Brain microvascular endothelial cell (primary cell): ENCODE data around the gene GRAMD2B.

Experiments used
- DNase-seq: peaks from one replicate; pipeline ENCODE4 v3.0.0-alpha.2; 2020
- H3K27ac ChIP-seq: fragments of 250-450 bp; sonication (Bioruptor Pico); 2 replicates; pipeline ENCODE4 v1.5.1; 2020; ENCODE audit warnings: mild to moderate bottlenecking, moderate library complexity
- H3K27me3 ChIP-seq: fragments of 250-450 bp; sonication (Bioruptor Pico); replicated peaks from 2 replicates; pipeline ENCODE4 v1.5.1; 2020; ENCODE audit warnings: mild to moderate bottlenecking
- H3K36me3 ChIP-seq: fragments of 250-450 bp; sonication (Bioruptor Pico); replicated peaks from 2 replicates; pipeline ENCODE4 v1.5.1; 2020; ENCODE audit warnings: mild to moderate bottlenecking
- H3K4me3 ChIP-seq: 2 replicates; pipeline ENCODE4 v1.5.1; 2011; ENCODE audit warnings: low read depth, mild to moderate bottlenecking, control low read depth, low read length, moderate library complexity
- CTCF ChIP-seq: IDR thresholded peaks from 2 replicates; pipeline ENCODE4 v1.5.1; 2011; ENCODE audit warnings: low read depth, mild to moderate bottlenecking, moderate library complexity, low read length, control low read depth, inconsistent platforms; ENCODE audit errors: missing control alignments
- in situ Hi-C: cut with HindIII; loops from 2 replicates; pipeline ENCODE4 v1.10.0; 2017; ENCODE audit warnings: low sequenced_read_pairs, low pct_ligation_motif_present

The GRAMD2B gene

GRCh38 chr5:126482591-126482990 is 59.4 kb downstream of the GRAMD2B start:
- Histone ChIP-seq H3K4me3 (no peak overlapping the region), H3K27me3 (no peaks in the 10 kb centered on the region), H3K27ac (no peak overlapping the region), H3K36me3 (peaks cover 61% of the 10 kb centered on the region)
- DNase-seq, result no peak
- in situ Hi-C loops, result no loop called here
- no peak for TF ChIP-seq CTCF

GRCh38 chr5:126483156-126483555 is 59.9 kb downstream of the GRAMD2B start:
- peaks cover 65% of the 10 kb centered on the region for H3K36me3 ChIP-seq
- no peak overlapping the region for H3K4me3 ChIP-seq
- no peaks in the 10 kb centered on the region for H3K27me3 ChIP-seq
- no peak for DNase-seq
- TF ChIP-seq CTCF, result no peak
- in situ Hi-C loops, result no loop called here
- H3K27ac ChIP-seq, result no peak overlapping the region

- Histone ChIP-seq H3K36me3 (peaks cover 68% of the 10 kb centered on the region), H3K27me3 (no peaks in the 10 kb centered on the region)
These were observed 61.0 kb downstream of the GRAMD2B start for GRCh38 chr5:126484253-126484652.

GRCh38 chr5:126486332-126486731 is 63.1 kb downstream of the GRAMD2B start:
- no peak for TF ChIP-seq CTCF
- H3K27ac ChIP-seq, result no peak overlapping the region
- no peaks in the 10 kb centered on the region for H3K27me3 ChIP-seq
- H3K36me3 ChIP-seq, result peaks cover 70% of the 10 kb centered on the region
- in situ Hi-C loops, result no loop called here
- no peak overlapping the region for H3K4me3 ChIP-seq
- DNase-seq, result no peak

More at GRCh38 chr5:126484253-126484652, 61.0 kb downstream of the GRAMD2B start:
- no peak for DNase-seq
- Histone ChIP-seq H3K27ac (no peak overlapping the region), H3K4me3 (no peak overlapping the region)
- in situ Hi-C loops, result no loop called here
- TF ChIP-seq CTCF, result no peak

- DNase-seq, result no peak
- H3K27ac ChIP-seq, result no peak overlapping the region
- no peak overlapping the region for H3K4me3 ChIP-seq
- in situ Hi-C loops, result no loop called here
- no peaks in the 10 kb centered on the region for H3K27me3 ChIP-seq
- peaks cover 74% of the 10 kb centered on the region for H3K36me3 ChIP-seq
- no peak for TF ChIP-seq CTCF
These were observed 64.4 kb downstream of the GRAMD2B start for GRCh38 chr5:126487596-126487995.

GRCh38 chr5:126488443-126489065 is 65.3 kb downstream of the GRAMD2B start:
- H3K27ac ChIP-seq, result no peak overlapping the region
- DNase-seq, result no peak
- peaks cover 71% of the 10 kb centered on the region for H3K36me3 ChIP-seq
- H3K27me3 ChIP-seq, result no peaks in the 10 kb centered on the region
- no peak overlapping the region for H3K4me3 ChIP-seq
- TF ChIP-seq CTCF, result no peak
- in situ Hi-C loops, result no loop called here
